Endothelial cell of umbilical vein (primary cell): ENCODE data around the gene AKAP17A.

Experiments used
- EZH2 ChIP-seq: IDR thresholded peaks from 2 replicates; pipeline ENCODE4 v1.6.1; 2012; ENCODE audit warnings: borderline replicate concordance, low read depth, mild to moderate bottlenecking, moderate library complexity, low read length, inconsistent platforms; ENCODE audit not compliant: severe bottlenecking
- POLR2A ChIP-seq: IDR thresholded peaks from 2 replicates; pipeline ENCODE4 v1.6.1; 2012; ENCODE audit warnings: low read depth, mild to moderate bottlenecking, control low read depth, low read length
- POLR2AphosphoS5 ChIP-seq: IDR thresholded peaks from 2 replicates; pipeline ENCODE4 v1.6.1; 2012; ENCODE audit warnings: low read depth, mild to moderate bottlenecking, control low read depth, low read length, moderate library complexity; ENCODE audit not compliant: insufficient read depth
- TF ChIP-seq, protein P1 (sequence below), 2 donors: IDR thresholded peaks; 1 replicate in 1 of 2; 2 replicates in 1 of 2; pipeline ENCODE4 v1.5.1; 2011; ENCODE audit warnings: low read length in 2 of 2, mild to moderate bottlenecking in 2 of 2, moderate library complexity in 2 of 2, control low read depth in 1 of 2, inconsistent platforms in 1 of 2, low read depth in 1 of 2; ENCODE audit not compliant: insufficient read depth in 1 of 2; ENCODE audit errors: extremely low read depth in 1 of 2

DNA sequence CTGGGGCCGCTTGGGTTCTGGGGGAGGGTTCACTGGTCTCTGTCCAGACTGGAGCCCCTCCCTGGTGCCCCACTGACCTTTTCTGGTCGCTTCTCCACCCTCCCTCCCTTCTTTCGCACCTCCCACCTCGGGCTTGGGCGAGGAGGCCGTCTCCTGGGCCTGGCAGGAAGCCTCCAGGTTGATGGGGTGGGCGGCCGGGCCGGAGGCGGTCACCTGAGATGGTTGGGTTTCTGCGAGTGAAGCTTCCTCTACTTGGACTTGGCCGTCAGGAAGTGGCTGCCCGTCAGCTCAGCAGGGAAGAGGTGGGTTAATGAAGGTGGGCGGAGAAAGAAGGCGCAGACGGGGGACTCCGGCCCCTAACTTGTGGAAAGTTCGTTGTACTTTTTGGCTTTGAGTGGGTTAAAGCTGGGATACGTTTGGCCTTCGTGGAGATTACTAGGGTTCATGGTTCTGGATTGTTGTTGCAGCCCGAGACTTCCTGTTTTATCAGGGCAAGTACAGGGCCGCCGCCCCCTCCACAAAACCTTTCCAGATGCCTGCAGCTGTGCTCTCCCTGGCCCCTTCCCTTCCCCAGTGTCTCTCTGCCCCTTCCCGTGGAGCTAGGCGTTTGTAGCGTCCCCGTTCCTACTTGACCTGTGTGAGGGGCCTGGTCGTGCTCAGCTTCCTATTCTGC lies 1.2 kb downstream of the AKAP17A start:
- TF ChIP-seq POLR2A, result no peak
- TF ChIP-seq, protein P1, sequence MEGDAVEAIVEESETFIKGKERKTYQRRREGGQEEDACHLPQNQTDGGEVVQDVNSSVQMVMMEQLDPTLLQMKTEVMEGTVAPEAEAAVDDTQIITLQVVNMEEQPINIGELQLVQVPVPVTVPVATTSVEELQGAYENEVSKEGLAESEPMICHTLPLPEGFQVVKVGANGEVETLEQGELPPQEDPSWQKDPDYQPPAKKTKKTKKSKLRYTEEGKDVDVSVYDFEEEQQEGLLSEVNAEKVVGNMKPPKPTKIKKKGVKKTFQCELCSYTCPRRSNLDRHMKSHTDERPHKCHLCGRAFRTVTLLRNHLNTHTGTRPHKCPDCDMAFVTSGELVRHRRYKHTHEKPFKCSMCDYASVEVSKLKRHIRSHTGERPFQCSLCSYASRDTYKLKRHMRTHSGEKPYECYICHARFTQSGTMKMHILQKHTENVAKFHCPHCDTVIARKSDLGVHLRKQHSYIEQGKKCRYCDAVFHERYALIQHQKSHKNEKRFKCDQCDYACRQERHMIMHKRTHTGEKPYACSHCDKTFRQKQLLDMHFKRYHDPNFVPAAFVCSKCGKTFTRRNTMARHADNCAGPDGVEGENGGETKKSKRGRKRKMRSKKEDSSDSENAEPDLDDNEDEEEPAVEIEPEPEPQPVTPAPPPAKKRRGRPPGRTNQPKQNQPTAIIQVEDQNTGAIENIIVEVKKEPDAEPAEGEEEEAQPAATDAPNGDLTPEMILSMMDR (IDR thresholded peaks at IDR 0.05; ENCODE audit: extremely low read depth in 1 of 2, insufficient read depth in 1 of 2, low read depth in 1 of 2, low read length in 2 of 2), result no peak
- no peak for TF ChIP-seq EZH2
- no peak for TF ChIP-seq POLR2AphosphoS5
